NCI-H226 (cell line): Measurements from ENCODE around the gene S100A5.
"Not testable (repeated sequence)": the region's sequence is repeated elsewhere in the genome, so short reads cannot be mapped to it uniquely, and the experiment has no call there.

ENCODE experiments used
- DNase-seq: peaks from one replicate; pipeline ENCODE4 v3.0.0-alpha.2; 2015

The S100A5 gene, protein sequence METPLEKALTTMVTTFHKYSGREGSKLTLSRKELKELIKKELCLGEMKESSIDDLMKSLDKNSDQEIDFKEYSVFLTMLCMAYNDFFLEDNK

DNA sequence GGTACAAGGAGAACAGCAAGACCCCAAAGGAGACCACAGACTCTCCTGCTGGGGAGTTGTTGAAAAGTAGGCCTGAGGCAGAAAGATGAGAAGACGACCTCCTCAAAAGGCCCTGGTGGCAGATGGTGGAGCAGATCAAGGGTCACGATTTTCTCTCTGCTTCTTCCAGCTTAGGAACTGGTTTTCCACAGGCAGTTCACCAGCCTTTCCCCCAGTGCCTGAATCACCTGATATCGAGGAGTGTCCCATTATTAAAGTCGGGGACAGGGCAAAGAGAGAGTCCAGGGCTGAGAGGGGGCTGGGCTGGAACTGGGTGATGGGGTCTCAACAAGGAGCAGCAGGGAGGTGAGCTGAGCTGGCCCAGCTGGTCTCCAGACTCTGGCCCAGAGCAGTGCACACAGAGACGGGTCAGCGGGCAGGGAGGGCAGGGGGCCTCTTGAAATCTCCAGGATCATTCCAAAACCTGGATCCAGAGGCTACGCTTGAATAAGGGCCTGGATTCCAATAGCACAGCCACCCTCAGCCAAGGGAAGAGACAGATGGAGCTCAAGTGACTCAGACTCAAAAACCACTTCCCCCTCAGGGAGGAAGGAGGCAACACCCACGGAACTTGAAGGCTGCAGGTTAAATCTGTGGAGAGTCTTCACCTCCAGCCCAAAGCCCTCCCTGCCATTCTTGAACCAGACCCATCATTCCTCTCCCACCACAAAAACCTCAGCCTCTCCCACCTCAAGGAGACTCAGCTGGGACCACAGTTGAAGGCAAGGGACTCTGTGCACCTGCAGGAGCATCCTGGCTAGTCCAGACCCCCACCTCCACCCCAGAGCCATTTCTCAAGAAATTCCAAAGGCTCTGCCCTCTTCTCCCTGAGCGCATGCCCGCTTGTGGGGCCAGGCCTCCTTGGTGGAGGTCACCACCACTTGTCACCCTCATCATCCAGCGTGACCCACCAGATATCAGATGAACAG lies at the start of gene S100A5:
Gene S100A5, minus strand, starts transcription at position 541 of the 968 bp plus-strand sequence. CDS start 743 bp downstream, outside the sequence.
- DNase-seq: peak; percentile 78

DNA sequence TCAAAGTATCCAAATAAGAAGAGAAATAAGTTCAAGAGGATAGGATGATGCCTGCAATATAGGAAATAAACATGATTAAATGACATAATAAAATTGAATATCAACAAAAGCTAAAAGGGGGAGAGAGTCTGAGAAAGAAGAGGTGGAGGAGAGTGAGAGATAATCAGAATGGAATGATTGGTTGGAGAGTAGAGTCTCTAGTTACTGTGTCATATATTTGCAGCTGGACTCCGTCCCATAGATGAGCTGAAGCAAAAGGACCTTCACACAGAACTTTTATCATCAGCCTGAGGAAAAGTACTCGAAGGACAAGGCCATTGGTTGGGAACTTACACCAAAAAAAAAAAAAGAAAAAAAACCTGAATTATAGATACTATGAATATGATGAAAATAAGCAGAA lies 47.7 kb upstream of the S100A5 start:
- DNase-seq: no peak

DNA sequence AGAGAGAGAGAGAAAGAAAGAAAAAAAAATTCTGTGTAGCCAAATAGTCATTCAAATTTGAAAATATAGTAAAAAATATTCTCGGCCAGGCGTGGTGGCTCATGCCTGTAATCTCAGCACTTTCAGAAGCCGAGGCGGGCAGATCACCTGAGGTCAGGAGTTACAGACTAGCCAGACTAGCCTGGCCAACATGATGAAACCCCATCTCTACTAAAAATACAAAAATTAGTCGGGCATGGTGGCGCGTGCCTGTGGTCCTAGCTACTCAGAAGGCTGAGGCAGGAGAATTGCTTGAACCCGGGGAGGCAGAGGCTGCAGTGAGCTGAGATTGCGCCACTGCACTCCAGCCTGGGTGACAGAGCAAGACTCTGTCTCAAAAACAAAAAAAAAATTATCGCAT lies 47.3 kb upstream of the S100A5 start:
- not testable (repeated sequence) for DNase-seq

DNA sequence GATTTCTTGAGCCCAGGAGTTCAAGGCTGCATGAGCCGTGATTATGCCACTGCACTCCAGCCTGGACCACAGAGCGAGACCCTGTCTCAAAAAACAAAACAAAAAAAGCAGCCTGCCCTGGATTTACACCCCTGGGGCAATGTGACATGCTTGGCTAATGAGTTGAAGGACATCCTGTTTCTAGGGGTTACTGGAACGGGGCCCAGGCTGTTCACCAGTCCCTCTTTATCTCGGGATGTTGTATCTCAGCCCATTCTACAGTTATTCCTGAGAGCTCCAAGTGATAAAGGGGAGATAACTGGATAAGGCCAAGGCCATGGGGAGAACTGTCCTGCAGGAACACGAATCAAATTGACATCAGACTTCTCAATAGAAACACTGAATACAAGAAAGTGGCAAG lies 46.6 kb upstream of the S100A5 start:
- DNase-seq: no peak

DNA sequence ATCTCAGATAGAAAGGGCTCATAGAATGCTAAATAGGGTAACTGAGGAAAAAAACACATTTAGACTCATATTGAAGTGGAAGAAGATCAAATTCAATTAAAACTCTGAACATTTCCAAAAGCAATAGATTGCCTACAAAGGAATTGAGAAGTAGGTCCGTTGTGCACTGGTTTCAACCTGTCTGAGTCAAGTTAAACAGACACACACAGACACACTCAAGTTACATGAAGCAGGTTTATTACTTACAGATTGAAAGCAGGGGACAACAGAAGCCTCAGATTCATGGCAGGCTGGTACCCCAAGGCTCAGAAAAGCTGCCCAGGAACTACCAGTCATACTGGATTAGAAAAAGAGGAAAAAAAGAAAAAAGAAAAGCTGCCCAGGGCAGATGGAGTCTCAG lies 45.6 kb upstream of the S100A5 start:
- no peak for DNase-seq

DNA sequence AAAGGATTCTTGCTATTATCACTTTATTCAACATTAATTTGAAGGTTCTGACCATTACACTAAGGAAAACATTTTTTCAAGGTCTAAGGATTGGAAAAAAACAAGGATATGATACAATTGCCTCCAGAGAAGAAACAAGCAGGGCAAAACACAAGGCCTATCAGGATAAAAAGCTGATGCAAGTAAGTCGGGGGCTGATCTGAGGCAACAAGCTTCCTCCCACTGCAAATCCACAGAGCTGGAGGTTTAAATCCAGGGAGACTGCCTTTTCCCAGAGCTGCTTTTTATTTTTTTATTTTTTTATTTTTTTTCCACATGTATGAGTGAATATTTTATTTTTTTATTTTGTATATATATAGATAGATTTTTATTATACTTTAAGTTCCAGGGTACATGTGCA lies 44.3 kb upstream of the S100A5 start:
- DNase-seq: no peak

DNA sequence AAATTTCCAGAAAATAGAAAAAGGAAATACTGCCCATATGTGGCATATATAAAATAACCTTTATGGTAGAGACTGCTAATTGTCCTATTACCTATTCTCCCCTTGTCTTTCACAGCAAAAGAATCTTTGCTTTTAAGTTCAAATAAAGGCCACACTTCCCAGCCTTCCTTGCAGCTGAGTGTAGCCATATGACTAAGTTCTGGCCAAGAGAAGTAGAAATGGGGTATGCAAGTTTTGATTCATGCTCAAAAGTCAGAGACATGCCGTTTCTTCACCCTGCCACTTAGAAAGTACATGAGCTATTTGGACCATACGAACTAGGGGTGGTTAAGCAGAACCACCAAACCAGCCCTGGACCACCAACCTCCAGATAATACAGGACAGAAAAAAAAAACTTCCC lies 43.2 kb upstream of the S100A5 start:
- no peak for DNase-seq

DNA sequence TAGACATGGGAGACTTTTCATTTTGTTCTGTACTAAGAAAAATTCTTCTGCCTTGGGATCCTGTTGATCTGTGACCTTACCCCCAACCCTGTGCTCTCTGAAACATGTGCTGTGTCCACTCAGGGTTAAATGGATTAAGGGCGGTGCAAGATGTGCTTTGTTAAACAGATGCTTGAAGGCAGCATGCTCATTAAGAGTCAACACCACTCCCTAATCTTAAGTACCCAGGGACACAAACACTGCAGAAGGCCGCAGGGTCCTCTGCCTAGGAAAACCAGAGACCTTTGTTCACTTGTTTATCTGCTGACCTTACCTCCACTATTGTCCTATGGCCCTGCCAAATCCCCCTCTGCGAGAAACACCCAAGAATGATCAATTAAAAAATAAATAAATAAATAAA lies 42.8 kb upstream of the S100A5 start:
- not testable (repeated sequence) for DNase-seq

DNA sequence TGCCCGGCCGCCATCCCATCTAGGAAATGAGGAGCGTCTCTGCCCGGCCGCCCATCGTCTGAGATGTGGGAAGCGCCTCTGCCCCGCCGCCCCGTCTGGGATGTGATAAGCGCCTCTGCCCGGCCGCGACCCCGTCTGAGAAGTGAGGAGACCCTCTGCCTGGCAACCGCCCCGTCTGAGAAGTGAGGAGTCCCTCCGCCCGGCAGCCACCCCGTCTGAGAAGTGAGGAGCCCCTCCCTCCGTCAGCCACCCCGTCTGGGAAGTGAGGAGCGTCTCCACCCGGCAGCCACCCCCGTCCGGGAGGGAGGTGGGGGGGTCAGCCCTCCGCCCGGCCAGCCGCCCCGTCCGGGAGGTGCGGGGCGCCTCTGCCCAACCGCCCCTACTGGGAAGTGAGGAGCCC lies 42.1 kb upstream of the S100A5 start:
- DNase-seq: not testable (repeated sequence)

DNA sequence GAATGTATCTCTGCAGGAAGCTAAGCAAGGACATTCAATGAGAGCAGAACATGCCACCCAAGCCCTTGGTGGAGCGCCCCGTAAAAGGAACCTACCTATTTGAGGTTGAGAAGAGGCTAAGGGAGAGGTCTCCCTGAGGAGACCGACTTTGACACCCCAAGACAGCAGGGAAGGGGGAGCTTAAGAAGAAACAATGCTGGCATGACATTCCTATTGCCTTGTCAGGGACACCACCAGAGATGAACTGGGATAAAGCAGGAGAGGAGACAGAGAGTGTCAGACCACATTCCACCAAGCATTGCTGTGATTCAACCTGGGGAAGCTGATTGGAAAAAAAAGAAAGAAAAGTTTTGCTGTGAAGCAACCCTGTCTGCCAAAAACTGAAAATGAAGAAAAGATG lies 38.2 kb upstream of the S100A5 start:
- no peak for DNase-seq

DNA sequence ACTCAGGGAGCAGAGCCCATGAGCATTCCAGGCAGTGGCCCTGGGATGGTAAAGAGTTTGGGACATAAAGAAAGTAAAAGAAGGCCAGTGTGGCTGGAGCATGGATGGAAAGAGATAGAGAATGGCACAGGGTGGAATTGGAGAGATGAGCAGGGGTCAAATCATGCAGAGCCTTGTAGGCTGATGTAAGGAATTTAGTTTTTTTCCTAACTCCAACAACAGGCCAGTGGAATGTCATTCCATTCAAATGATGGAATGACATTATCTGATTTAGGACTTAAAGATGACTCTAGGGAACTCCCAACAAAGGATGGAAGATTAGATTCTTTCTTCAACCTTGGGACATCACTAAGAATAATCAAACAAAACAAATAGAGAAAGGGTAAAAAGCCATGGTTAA lies 37.8 kb upstream of the S100A5 start:
- DNase-seq: no peak

DNA sequence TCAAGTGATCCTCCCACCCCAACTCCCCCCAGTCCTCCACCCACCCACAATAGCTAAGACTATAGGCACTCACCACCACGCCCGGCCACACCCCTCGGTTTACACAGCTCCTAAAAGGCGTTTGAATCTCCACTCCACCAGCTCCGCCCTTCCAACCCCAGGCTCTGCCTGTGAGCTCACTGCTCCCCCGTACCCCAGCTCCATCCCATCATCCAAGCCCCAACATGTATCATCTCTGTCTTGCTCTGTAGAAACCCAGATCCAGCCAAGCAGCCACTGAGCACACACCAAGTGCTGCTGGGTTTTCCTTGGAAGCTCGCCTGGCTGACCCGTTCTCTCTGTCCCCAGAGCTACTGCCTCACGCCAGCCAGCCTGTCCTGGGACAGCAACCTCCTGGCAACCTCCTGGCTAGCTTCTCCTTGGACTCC lies 36.9 kb upstream of the S100A5 start:
- no peak for DNase-seq

DNA sequence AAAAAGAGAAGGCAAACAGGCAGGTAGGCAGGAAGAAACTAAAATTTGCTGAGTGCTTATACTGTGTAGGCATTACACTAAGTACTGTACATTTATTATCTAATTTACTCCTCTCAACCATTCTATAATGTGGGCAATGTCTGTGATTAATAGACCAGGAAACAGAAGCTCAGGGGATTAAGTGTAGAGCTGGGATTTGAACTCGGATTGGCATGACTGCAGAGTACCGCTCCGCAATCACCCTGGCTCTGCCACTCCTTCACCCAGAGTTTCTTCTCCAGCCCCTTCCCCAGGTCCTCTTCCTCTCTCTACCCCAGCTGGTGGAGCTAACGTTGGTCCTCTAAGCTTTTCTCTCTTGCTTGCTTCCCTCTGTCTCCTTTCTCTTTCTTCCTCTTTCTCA lies 36.4 kb upstream of the S100A5 start:
- no peak for DNase-seq

DNA sequence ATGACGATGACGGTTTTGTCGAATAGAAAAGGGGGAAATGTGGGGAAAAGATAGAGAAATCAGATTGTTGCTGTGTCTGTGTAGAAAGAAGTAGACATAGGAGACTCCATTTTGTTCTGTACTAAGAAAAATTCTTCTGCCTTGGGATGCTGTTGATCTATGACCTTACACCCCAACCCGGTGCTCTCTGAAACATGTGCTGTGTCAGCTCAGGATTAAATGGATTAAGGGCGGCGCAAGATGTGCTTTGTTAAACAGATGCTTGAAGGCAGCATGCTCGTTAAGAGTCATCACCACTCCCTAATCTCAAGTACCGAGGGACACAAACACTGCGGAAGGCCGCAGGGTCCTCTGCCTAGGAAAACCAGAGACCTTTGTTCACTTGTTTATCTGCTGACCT lies 34.8 kb upstream of the S100A5 start:
- not testable (repeated sequence) for DNase-seq

DNA sequence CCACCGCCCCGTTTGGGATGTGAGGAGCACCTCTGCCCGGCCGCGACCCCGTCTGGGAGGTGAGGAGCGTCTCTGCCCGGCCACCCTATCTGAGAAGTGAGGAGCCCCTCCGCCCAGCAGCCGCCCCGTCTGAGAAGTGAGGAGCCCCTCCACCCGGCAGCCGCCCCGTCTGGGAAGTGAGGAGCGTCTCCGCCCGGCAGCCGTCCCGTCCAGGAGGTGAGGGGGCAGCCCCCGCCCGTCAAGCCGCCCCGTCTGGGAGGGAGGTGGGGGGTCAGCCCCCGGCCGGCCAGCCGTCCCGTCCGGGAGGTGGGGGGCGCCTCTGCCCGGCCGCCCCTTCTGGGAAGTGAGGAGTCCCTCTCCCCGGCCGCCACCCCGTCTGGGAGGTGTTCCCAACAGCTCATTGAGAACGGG lies 34.4 kb upstream of the S100A5 start:
- DNase-seq: not testable (repeated sequence)

DNA sequence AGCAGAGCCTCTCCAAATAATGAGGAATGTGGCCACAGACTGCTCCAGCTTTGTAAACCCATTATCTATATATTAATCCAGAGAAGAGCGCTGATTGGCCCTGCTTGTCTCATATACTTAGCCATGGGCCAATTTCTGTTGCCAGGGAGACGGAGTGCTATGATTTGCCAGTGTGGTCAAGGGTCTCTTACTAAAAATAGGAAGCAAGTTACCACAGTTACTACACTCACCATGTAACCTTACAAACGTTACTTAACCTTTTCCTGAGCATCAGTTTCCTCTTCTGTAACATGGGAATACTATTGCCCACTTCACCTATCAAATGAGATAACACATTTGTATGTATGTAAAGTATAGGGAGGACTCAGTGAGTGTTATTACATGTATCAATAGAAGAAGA lies 32.6 kb upstream of the S100A5 start:
- no peak for DNase-seq

DNA sequence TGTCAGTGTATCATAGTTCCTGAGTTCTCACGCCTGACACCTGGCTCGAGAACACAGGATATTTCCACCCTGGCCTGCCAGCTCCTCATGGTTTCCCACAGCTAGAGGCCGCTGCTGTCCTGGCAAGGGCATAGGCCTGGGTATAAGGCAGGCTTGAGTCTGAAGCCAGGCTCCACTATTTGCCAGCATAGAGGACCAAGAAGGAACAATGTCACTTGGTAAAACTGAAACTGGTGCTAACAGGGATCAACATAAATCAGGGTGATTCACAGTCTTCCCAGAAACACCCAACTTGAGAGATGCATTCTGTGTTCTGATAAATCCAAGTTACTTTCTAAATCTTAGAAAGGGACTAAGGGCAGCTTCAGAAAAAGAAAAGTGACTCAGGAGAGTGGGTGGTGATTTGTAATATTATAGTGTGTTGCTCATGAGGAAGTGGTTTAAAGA lies 31.9 kb upstream of the S100A5 start:
- DNase-seq: peak; percentile 67

DNA sequence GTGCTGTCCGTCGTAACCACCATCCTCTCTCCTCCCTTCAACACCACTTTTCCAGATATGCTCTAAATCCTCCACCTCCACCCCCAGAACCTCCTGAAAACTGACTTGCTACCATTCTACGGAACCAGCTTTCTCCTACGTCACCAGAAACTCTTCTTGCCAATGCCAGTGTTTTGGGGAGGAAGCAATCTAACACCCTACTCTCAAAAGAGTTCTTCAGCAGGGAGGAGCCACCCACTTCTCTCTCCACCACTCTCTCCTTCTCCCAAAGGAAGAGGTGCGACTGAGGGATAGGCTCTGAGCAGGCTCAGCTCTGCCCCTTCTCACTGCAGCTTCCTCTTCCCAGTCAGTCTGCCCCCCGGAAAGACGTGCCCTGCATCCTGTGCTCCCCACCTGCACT lies 31.0 kb upstream of the S100A5 start:
- no peak for DNase-seq

DNA sequence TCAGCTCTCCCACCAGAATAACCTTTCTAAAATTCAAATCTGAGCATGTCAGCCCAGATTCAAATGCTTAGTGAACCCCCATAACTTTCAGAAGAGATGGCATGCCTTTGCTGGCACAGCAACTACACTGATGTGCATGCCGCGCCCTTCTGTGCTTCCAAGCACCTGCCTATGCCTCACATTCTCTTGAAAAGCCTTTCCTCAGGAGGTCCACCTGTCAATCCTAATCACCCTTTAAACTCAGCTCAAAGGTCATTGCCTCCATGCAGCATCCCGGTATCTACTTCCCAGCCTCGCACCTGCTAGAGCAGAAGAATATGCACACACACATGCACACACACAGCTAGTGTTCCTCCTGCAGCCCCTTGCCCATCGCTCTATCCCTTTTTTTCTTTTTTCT lies 30.1 kb upstream of the S100A5 start:
- DNase-seq: no peak

DNA sequence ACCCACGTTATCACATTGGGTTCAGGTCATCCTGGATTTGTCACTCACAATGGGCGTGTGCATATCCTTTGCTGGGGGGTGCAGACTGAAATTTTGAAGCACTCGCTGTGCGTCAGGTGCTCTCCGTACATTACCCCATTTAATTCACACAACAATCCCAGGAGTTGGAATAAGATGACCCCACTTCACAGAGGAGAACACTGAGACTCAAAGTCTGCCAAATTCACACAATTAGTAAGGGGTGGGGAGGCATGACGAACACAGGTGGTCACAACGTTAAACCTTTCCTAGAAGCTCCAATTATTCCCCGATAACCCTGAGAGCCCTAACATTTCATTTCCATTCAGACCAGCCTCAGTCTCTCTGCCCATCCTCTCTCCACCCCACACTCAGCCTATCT lies 28.7 kb upstream of the S100A5 start:
- DNase-seq: no peak

DNA sequence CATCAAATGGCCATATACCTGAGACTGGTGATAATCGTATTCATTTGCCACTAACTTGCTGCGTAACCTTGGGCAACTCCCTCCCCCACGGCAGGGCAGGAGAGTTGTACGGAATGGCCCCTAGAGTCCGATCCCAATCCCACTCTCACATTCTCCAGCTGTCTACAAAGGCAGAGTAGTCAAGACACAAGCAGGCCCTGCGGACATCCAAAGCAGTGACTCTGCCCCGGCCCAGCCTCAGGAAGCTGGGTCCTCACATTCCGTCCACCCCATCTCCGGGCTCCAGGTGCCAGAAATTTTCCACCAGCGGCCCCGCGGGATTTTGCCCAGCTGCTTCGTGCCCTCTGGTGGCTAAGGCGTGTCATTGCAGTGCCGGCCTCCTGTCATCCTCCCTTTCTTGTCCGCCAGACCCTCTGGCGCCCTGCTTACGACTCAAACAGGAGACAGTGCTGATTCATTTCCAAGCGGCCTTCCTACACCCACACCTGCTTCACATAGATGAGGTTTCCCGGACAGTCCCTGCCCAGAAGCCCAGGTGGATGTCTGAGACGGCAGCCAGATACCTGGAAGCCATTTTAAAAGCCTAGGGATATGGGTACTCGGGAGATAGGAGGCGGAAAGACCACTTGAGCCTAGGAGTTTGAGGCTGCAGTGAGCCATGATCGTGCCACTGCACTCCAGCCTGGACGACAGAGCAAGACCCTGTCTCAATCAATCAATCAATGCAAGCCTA lies 27.8 kb upstream of the S100A5 start:
- DNase-seq: peak; percentile 85

DNA sequence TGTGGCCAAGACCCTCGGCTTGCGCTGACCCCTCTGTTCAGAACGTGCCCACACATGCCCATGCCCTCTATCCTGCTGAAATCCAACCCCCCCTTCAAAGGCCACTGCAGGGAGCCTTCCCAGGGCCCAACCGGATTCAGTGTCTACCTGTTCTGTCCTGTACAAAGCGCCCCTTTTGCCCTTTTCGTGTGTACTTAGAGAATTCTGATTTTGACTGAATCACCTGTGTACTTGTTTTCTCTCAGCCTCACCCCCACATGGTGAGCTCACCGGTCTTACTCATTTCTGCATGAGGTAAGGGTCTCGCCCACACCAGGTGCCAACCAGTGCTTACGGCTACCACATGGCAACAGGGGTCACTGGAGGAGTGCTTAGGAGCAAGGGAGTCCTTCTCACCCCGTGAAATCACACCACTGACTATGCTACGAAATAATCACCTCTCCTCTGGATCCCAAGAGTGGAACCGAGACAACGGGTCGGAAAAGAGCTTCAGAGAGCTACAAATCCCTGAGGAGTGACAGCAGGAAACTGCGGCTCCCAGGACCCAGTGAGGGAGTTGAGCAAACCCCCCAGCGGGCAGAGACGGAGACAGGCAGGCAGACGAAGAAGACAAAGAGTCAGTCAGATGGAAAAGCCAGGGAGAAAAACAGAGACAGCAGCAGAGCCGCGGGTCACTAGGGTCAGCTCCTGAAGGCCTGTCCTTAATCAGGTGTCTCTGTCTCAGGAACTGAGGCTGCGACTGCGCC lies 27.1 kb upstream of the S100A5 start:
- DNase-seq: peak; percentile 82
